ENCODE results near the gene CLGN.

DNA sequence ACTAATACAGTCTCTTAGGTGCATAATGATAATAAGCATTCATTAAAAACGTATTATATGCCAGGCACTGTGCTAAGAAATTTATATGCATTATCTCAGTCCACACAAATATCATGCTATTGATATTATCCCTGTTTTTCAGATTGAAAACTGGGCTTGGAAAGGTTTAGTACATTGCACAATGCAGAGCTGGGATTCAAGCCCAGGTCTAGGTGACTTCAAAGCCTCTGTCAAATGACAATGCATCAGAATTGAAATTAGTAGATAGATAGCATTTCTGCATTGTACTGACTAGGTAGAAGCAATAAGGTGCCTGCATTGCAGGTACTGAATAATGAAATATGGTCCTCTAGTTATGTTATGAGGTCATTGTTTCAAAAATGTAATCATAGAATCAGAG, 72.2 kb downstream of the CLGN start:
- no peak for TF ChIP-seq POLR2AphosphoS5 (IDR thresholded peaks at IDR 0.05; ENCODE audit: low read depth, low read length)
- TF ChIP-seq SIN3A (IDR thresholded peaks at IDR 0.05; ENCODE audit: borderline replicate concordance, insufficient read depth, low read length): no peak
- TF ChIP-seq, protein P1, sequence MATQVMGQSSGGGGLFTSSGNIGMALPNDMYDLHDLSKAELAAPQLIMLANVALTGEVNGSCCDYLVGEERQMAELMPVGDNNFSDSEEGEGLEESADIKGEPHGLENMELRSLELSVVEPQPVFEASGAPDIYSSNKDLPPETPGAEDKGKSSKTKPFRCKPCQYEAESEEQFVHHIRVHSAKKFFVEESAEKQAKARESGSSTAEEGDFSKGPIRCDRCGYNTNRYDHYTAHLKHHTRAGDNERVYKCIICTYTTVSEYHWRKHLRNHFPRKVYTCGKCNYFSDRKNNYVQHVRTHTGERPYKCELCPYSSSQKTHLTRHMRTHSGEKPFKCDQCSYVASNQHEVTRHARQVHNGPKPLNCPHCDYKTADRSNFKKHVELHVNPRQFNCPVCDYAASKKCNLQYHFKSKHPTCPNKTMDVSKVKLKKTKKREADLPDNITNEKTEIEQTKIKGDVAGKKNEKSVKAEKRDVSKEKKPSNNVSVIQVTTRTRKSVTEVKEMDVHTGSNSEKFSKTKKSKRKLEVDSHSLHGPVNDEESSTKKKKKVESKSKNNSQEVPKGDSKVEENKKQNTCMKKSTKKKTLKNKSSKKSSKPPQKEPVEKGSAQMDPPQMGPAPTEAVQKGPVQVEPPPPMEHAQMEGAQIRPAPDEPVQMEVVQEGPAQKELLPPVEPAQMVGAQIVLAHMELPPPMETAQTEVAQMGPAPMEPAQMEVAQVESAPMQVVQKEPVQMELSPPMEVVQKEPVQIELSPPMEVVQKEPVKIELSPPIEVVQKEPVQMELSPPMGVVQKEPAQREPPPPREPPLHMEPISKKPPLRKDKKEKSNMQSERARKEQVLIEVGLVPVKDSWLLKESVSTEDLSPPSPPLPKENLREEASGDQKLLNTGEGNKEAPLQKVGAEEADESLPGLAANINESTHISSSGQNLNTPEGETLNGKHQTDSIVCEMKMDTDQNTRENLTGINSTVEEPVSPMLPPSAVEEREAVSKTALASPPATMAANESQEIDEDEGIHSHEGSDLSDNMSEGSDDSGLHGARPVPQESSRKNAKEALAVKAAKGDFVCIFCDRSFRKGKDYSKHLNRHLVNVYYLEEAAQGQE (IDR thresholded peaks at IDR 0.05; ENCODE audit: insufficient read depth in 1 of 2, low read depth in 2 of 2, low read length in 2 of 2): no peak
- TF ChIP-seq TAF1 (IDR thresholded peaks at IDR 0.05; ENCODE audit: borderline replicate concordance, insufficient read depth, low read length): no peak
- no peak for TF ChIP-seq FOXP2 (optimal IDR thresholded peaks at IDR 0.05; ENCODE audit: borderline replicate concordance, extremely low read depth, extremely low read length, insufficient read depth)

Data from PFSK-1 (cell line).